Neural cell (in vitro differentiated cells): Measurements from ENCODE around the gene ACAA2. TPM values are rescaled to one million over a fixed set of nuclear protein-coding genes. Genes with fewer than 3 reads are reported as not detected.

Source experiments
- H2AFZ ChIP-seq: fragments of 200-600, 300-800 bp; sonication (generic), shearing (Covaris generic); 2 replicates; pipeline ENCODE4 v1.6.0; 2014; ENCODE audit warnings: low read depth, mild to moderate bottlenecking, antibody characterized with exemption, low read length, moderate library complexity
- H3F3A ChIP-seq: fragments of 200-600 bp; shearing (Covaris generic); 2 replicates; pipeline ENCODE4 v1.6.1; 2016; ENCODE audit warnings: mild to moderate bottlenecking, moderate library complexity, mixed read lengths, antibody characterized with exemption, low read length; ENCODE audit not compliant: insufficient read depth, poor library complexity, severe bottlenecking
- H3K27ac ChIP-seq: fragments of 200-600, 300-800 bp; sonication (generic), shearing (Covaris generic); 2 replicates; pipeline ENCODE4 v1.5.1; 2014; ENCODE audit warnings: mild to moderate bottlenecking, low read length, moderate library complexity
- H3K27me3 ChIP-seq: fragments of 300-800, 200-600 bp; sonication (generic), shearing (Covaris generic); 2 replicates; pipeline ENCODE4 v1.6.0; 2014; ENCODE audit warnings: mild to moderate bottlenecking, low read depth, low read length, moderate library complexity; ENCODE audit not compliant: insufficient read depth
- H3K36me3 ChIP-seq: fragments of 300-800, 200-600 bp; sonication (generic), shearing (Covaris generic); 2 replicates; pipeline ENCODE4 v1.5.1; 2014; ENCODE audit warnings: mild to moderate bottlenecking, antibody characterized with exemption, low read length, moderate library complexity; ENCODE audit not compliant: insufficient read depth
- H3K4me2 ChIP-seq: fragments of 300-800, 200-600 bp; sonication (generic), shearing (Covaris generic); 2 replicates; pipeline ENCODE4 v1.6.0; 2014; ENCODE audit warnings: mild to moderate bottlenecking, low read length
- H3K4me3 ChIP-seq: fragments of 300-800, 200-600 bp; sonication (generic), shearing (Covaris generic); 2 replicates; pipeline ENCODE4 v1.5.1; 2014; ENCODE audit warnings: mild to moderate bottlenecking, low read length, moderate library complexity
- H3K79me2 ChIP-seq: fragments of 200-600 bp; shearing (Covaris generic); replicated peaks from 2 replicates; pipeline ENCODE4 v1.6.0; 2014; ENCODE audit warnings: mild to moderate bottlenecking, low read length, moderate library complexity; ENCODE audit not compliant: insufficient read depth
- H3K9ac ChIP-seq: fragments of 300-800, 200-600 bp; sonication (generic), shearing (Covaris generic); 2 replicates; pipeline ENCODE4 v1.6.1; 2016; ENCODE audit warnings: mild to moderate bottlenecking, low read length, mixed read lengths
- H3K9me2 ChIP-seq: fragments of 200-600 bp; shearing (Covaris generic); 2 replicates; pipeline ENCODE4 v1.6.1; 2016; ENCODE audit warnings: mild to moderate bottlenecking, low read length, mixed read lengths; ENCODE audit not compliant: insufficient read depth
- H3K9me3 ChIP-seq: fragments of 200-600, 300-800 bp; sonication (generic), shearing (Covaris generic); 2 replicates; pipeline ENCODE4 v1.6.1; 2016; ENCODE audit warnings: mild to moderate bottlenecking, mixed run types, low read length, moderate library complexity, mixed read lengths
- H4K20me1 ChIP-seq: fragments of 200-600 bp; shearing (Covaris generic); 2 replicates; pipeline ENCODE4 v1.6.1; 2016; ENCODE audit warnings: mild to moderate bottlenecking, mixed run types; ENCODE audit not compliant: insufficient read depth
- CTCF ChIP-seq: fragments of 450-650 bp; IDR thresholded peaks from 2 replicates; pipeline ENCODE4 v1.5.1; 2014; ENCODE audit warnings: antibody characterized with exemption, mild to moderate bottlenecking, moderate library complexity; ENCODE audit not compliant: poor library complexity, severe bottlenecking
- EP300 ChIP-seq: fragments of 450-650 bp; conservative IDR thresholded peaks from 2 replicates; pipeline ENCODE4 v1.6.1; 2014; ENCODE audit warnings: antibody characterized with exemption, mild to moderate bottlenecking, moderate library complexity; ENCODE audit not compliant: poor library complexity, severe bottlenecking
- EZH2 ChIP-seq: fragments of 200-600, 300-800 bp; shearing (Covaris generic), sonication (generic); IDR thresholded peaks from 2 replicates; pipeline ENCODE4 v1.6.1; 2014; ENCODE audit warnings: antibody characterized with exemption, low read length, borderline replicate concordance, mild to moderate bottlenecking; ENCODE audit not compliant: insufficient read depth, poor library complexity, severe bottlenecking
- MXI1 ChIP-seq: fragments of 450-650 bp; conservative IDR thresholded peaks from 2 replicates; pipeline ENCODE4 v1.6.1; 2014; ENCODE audit warnings: antibody characterized with exemption, mild to moderate bottlenecking; ENCODE audit not compliant: poor library complexity, severe bottlenecking
- POLR2AphosphoS5 ChIP-seq: IDR thresholded peaks from 2 replicates; pipeline ENCODE4 v1.6.1; 2012
- RAD21 ChIP-seq: fragments of 450-650 bp; conservative IDR thresholded peaks from 2 replicates; pipeline ENCODE4 v1.6.1; 2014; ENCODE audit warnings: antibody characterized with exemption, mild to moderate bottlenecking, moderate library complexity
- SMC3 ChIP-seq: fragments of 450-650 bp; conservative IDR thresholded peaks from 2 replicates; pipeline ENCODE4 v1.6.1; 2014; ENCODE audit warnings: antibody characterized with exemption, mild to moderate bottlenecking, moderate library complexity; ENCODE audit not compliant: poor library complexity
- TAF1 ChIP-seq: IDR thresholded peaks from 2 replicates; pipeline ENCODE4 v1.6.1; 2012; ENCODE audit warnings: low read depth
- polyA plus RNA-seq: library from polyadenylated mRNA; depleted of rRNA; stranded (reverse); fragments of >200 nt; gene quantifications from 2 replicates; pipeline ENCODE4 v1.2.3, GENCODE V29; 2014
- TF ChIP-seq, protein P1 (sequence below): IDR thresholded peaks from 2 replicates; pipeline ENCODE4 v1.6.1; 2012; ENCODE audit warnings: borderline replicate concordance

ACAA2 gene
- polyA plus RNA-seq, 1 donor from 2014 or later: 6.3 TPM

DNA sequence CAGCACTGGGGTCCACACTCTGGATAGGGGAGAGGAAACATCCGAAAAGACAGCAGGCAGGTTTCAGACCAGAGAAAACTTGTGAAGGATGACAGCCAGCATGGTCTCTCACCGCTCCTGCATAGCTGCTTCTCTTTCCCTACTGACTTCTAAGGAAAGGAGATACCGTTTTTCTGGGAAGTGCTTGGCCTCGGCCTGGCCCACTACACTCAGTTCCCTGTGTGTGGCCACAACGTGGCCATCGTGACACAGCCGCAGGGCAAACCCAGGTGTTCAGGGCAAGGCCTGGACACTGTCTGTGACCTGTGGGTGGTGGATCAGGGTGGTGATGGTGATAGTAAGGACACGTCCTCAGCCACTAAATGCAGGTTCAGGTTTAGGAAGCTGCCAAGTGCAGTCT lies 34.2 kb upstream of the ACAA2 start:
- Histone ChIP-seq H3K36me3 (no peaks in the 10 kb centered on the region), H3K9me3 (no peaks in the 10 kb centered on the region), H3K27me3 (no peaks in the 10 kb centered on the region), H2AFZ (no peak overlapping the region), H3K27ac (no peak overlapping the region), H3F3A (no peaks in the 10 kb centered on the region), H3K79me2 (no peaks in the 10 kb centered on the region), H3K4me2 (no peak overlapping the region), H3K4me3 (no peak overlapping the region), H3K9ac (no peak overlapping the region), H4K20me1 (no peaks in the 10 kb centered on the region), H3K9me2 (no peaks in the 10 kb centered on the region)
- no peak for TF ChIP-seq TAF1
- TF ChIP-seq EZH2: no peak
- no peak for TF ChIP-seq POLR2AphosphoS5
- TF ChIP-seq EP300: no peak
- no peak for TF ChIP-seq MXI1
- TF ChIP-seq, protein P1, sequence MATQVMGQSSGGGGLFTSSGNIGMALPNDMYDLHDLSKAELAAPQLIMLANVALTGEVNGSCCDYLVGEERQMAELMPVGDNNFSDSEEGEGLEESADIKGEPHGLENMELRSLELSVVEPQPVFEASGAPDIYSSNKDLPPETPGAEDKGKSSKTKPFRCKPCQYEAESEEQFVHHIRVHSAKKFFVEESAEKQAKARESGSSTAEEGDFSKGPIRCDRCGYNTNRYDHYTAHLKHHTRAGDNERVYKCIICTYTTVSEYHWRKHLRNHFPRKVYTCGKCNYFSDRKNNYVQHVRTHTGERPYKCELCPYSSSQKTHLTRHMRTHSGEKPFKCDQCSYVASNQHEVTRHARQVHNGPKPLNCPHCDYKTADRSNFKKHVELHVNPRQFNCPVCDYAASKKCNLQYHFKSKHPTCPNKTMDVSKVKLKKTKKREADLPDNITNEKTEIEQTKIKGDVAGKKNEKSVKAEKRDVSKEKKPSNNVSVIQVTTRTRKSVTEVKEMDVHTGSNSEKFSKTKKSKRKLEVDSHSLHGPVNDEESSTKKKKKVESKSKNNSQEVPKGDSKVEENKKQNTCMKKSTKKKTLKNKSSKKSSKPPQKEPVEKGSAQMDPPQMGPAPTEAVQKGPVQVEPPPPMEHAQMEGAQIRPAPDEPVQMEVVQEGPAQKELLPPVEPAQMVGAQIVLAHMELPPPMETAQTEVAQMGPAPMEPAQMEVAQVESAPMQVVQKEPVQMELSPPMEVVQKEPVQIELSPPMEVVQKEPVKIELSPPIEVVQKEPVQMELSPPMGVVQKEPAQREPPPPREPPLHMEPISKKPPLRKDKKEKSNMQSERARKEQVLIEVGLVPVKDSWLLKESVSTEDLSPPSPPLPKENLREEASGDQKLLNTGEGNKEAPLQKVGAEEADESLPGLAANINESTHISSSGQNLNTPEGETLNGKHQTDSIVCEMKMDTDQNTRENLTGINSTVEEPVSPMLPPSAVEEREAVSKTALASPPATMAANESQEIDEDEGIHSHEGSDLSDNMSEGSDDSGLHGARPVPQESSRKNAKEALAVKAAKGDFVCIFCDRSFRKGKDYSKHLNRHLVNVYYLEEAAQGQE: no peak
- TF ChIP-seq CTCF: no peak
- no peak for TF ChIP-seq RAD21
- TF ChIP-seq SMC3: no peak

- Histone ChIP-seq H2AFZ (no peak overlapping the region), H4K20me1 (no peaks in the 10 kb centered on the region), H3K4me2 (no peak overlapping the region), H3K9me2 (no peaks in the 10 kb centered on the region), H3K27ac (no peak overlapping the region), H3K9me3 (no peaks in the 10 kb centered on the region), H3K9ac (no peak overlapping the region), H3F3A (no peaks in the 10 kb centered on the region), H3K27me3 (no peaks in the 10 kb centered on the region), H3K4me3 (no peak overlapping the region), H3K79me2 (no peaks in the 10 kb centered on the region), H3K36me3 (no peaks in the 10 kb centered on the region)
- TF ChIP-seq POLR2AphosphoS5: no peak
- no peak for TF ChIP-seq EZH2
- no peak for TF ChIP-seq SMC3
- TF ChIP-seq CTCF: no peak
- no peak for TF ChIP-seq RAD21
- TF ChIP-seq MXI1: no peak
- no peak for TF ChIP-seq EP300
- TF ChIP-seq, protein P1: no peak
- no peak for TF ChIP-seq TAF1
Observed at GRCh38 chr18:49846718-49847470, 33.6 kb upstream of the ACAA2 start.
